HG02642 (cell line): Measurements from ENCODE around the gene ESYT2.

Source experiments
- ATAC-seq: cut with Tn5 transposase; IDR thresholded peaks from one replicate; pipeline ENCODE4 v1.9.1; 2021; ENCODE audit warnings: mild to moderate bottlenecking; ENCODE audit not compliant: unreplicated experiment, poor library complexity

ESYT2 gene

DNA sequence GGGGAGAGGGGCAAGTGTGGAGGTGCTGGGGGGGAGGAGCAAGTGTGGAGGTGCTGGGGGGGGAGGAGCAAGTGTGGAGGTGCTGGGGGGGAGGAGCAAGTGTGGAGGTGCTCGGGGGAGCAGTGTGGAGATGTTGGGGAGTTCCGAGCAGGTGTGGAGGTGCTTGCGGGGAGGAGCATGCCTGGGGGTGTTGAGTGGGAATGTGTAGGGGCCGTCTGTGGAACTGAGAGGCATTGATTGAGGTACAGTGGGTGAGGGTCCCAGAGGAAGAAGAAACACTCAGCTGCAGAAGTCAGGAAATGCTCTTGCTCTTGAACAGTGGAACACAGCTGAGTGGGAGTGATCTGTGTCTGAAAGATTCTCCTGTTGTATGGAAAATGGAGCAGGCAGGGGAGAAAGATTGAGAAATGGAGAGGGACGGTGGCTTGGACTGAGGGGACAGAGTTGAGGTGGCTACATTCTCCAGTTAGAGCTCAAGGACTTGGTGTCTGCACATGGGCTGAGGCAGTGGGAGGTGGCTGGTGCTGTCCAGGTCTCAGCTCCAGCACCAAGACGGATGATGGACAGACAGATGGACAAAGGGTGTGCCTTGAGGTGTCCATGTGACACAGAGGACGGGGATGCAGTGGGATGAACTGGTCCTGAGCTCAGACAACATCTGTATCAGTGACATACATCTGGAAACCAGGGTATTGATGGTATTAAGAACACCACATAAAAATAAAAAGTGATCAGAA lies 99.5 kb downstream of the ESYT2 start:
- no peak for ATAC-seq

DNA sequence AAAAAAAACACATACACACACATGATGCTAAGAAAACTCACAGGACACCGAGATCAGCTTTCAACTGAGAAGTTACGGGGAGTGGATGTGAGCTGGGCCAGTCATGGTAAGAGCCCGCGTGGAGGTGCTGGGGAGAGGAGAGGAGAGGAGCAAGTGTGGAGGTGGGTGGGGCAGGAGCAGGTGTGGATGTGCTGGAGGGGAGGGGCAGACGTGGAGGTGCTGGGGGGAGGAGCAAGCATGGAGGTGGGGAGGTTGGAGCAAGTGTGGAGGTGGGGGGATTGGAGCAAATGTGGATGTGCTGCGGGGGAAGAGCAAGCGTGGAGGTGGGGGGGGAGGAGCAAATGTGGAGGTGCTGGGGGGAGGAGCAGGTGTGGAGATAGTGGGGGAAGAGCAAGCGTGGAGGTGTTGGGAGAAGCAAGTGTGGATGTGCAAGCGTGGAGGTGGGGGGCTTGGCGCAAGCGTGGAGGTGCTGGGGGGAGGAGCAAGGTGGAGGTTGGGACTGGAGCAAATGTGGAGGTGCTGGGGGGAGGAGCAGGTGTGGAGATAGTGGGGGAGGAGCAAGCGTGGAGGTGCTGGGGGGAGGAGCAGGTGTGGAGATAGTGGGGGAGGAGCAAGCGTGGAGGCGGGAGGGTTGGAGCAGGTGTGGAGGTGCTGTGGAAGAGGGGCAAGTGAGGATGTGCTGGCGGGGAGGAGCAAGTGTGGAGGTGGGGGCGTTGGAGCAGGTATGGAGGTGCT lies 100.2 kb downstream of the ESYT2 start:
- no peak for ATAC-seq

DNA sequence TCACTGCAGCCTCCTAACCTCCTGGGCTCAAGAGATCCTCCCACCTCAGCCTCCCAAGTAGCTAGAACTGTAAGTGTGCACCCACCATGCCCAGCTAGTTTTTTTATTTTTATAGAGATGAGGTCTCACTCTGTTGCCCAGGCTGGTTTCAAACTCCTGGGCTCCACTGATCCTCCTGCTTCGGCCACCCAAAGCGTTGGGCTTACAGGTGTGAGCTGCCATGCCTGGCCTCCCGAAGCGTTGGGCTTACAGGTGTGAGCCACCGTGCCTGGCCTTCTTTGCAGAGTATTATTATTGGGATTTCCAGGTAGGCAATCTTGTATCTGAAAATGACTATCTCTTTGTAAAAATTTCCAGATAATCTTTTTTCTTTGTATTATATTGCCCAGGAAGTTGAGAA lies 101.6 kb downstream of the ESYT2 start:
- no peak for ATAC-seq

DNA sequence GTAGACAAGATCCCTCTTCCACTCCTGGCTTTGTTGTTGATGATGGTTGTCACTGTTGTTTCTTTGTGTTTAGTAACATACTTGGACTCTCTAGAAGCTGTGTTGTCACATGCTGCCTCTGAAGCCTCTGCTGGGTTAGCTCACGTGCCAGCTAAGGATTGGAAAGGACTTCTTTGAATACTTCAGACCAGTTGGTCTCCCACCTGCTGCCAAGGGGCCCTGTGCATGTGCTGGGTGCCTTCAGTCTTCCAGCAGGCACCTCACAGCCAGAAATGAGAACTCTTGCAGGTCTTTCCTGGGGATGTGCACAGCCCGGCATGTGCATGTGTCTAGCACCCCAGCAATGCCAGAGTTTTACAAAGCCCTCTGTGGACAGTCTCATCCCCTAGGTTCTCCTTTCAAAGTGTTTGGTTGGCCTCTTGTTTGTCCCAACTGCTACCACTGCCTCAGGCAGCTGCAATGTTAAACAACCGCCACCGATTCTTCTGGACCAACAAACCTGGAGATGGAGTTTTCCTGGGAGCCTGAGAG lies 103.0 kb downstream of the ESYT2 start:
- ATAC-seq, result no peak

DNA sequence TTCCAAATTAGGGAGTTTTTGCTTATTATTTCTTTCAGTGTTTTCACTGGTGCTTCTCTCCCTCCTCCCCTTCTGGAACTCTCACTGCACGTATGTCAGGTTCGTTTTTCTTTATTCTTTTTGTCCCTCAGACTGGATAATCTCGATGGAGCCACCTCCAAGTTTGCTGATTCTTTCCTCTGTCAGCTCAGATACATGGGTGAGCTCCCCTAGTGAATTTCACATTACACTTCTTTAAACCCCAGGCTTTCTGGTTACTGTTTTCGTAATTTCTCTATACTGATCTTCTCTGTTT lies 103.9 kb downstream of the ESYT2 start:
- ATAC-seq, result no peak

DNA sequence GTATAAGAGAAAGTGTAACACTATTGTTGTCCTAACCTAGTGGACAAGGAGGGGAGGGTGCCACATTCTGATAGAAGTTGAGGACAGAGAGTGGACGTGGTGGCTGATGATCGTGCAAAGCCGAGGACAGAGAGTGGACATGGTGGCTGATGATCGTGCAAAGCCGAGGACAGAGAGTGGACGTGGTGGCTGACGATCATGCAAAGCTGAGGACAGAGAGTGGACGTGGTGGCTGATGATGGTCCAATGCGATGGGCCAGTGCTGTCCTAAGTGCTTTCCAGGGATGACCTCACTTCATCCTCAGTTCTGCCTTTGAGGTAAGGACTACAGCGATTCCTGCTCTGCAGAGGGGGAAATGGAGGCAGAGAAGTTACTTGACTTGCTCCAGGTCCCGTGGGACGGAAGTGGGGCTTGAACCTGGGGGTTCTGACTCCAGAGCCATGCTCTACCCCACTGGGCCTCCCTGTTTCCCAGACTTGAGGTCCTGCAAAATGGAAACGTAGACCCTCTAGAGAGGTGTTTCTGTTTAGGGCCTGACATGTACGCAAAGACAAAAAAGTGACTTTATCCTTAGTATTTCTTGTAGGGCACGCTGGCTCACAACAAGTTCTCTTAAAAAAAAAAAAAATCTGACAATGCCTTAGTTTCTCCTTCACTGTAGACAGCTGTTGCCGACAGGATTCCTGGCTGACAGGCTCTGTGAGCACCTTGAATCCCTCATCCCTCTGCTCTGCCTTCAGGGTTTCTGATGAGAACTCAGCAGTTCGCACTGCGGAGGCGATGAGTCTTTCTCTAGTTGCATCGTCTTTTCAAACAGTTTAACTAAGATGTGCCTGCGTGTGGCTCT lies 104.4 kb downstream of the ESYT2 start:
- no peak for ATAC-seq

DNA sequence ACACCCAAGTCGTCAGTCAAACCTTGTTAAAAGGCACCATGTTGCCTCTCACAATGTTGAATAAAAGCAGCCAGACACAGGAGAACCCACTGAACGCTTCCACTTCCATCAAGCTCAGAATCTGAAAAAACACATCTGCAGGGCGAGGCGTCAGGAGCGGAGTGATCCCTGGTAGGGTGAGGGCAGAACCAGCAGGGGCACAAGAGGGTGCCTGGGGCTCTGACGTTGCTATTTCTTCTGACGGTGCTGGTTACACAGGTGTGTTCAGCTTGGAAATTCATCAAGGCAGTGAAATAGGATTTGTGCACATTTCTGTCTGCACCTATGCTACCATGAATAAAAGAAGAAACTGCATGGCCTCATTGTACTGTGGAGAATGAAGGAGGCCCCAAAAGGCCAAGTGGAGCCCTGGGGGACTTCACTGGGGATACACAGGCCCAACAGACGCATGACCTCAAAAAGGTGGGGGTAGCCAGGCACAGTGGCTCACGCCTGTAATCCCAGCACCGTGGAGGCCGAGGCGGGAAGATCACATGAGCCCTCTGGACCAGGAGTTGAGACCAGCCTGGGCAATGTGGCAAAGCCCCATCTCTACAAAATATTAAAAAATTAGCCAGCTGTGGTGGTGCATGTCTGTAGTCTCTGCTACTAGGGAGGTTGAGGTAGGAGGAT lies 105.5 kb downstream of the ESYT2 start:
- ATAC-seq, result no peak

DNA sequence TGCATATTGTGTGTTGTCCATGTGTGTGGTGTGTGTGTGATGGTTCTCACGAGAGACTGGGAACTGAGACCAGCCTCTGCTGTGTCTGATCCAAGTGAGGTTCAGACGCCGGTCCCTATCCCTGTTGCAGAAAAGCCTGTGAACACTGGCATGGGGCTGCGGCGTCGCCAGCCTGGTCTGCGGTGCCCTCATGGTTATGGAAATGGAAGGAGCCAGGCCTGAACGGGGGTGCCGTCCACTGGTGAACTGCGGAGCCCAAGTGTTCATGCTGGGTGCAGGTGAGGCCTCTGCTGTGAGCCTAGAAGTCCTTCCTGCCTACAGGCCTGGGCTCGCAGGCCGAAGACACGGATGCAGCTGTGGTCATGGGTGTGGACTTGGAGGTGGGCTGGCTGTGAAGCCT lies 106.0 kb downstream of the ESYT2 start:
- ATAC-seq, result no peak

DNA sequence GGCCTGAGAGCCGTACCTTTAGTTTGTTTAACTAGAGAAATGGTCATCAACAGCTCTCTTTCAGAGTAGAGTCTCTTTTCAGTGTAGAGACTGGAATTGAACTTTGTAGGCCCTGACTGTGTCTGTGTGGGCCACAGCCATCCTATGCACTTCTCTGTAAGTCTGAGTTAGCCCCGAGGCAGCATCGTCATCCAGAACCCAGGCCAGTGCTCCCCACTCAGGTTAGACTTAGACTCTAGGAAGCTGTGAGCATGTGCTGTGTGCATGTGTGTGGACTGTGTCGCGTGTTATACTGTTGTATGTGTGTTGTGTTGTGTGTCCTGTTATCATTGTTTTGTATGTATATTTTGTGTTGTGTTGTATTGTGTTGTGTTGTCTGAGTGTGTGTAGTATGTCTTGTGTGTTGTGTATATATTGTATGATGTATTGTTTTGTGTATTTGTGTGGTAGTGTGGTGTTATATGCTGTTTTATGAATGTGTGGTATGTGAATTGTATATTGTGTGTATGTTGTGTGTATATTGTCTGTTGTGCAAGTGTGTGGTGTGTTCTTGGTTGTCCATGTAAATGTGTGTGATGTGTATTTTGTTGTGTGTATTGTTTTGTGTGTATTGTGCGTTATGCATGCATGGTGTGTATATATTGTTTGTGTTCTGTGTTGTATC lies 106.6 kb downstream of the ESYT2 start:
- no peak for ATAC-seq

DNA sequence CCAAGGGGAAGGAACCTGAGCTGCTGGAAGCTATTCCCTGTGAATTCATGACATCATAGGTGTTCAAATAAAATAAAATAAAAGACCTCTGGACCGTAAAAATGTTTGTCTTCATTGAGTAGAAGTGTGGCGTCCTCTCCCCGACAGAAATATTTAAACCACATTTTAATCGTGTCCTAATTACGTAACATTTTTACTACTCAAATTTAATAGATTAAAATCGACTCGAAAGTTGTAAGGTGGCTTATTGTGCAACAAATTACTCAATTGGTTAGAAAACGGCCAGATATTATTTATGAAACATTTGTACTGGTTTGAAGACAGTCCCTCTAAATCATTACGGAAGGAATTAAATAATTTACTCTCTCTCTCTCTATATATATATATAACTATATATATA lies 109.2 kb downstream of the ESYT2 start:
- ATAC-seq, result no peak

DNA sequence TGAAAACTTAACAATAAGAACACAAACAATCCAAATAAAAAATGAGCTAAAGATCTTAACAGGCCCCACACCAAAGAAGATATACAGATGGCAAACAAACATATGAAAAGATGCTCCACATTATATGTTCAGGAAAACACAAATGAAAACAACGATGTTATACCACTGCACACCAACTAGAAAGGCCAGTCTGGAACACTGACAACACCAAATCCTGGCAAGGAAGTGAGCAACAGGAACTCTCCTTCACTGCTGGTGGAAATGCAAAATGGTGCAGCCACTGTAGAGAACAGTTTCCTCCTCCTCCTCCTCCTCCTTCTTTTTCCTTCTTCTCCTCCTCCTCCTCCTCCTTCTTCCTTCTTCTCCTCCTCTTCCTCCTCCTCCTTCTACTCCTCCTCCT lies 112.5 kb downstream of the ESYT2 start:
- ATAC-seq, result no peak

DNA sequence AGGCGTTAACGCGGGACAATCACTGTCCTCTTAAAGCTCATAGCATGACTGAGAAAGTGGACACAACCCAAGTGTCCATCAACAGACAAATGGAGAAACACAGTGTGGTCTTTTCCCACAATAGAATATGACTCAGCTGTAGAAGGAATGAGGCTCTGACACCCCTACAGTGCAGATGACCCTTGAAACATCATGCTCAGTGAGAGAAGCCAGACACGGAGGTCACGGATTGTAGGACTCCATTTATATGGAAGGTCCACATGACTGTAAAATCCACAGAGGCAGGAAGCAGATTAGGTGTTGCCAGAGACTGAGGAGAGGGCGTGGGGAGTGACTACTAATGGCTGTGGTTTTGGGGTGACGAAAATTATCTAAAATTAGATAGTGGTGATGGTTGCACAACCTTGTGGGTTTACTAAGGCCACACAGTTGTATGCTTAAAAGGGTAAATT lies 118.6 kb downstream of the ESYT2 start:
- no peak for ATAC-seq

DNA sequence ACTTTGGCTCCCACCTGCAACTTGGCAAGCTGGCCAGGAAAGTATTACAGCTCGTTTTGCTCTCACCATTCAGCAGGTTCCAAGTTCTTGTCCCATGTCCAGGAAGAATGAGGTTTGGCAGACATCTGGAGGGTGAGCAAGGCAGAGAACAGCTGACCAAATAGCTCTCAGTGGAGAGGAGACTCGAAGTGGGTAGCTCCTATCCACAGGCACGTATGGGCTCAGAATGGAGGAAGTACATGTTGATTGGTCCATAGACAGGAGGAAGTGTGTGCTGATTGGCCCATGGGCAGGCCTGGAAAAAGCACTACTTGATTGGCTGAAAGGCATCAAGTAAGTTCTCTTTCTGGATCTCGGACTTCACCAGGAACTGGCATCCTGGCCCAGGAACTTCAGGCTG lies 121.7 kb downstream of the ESYT2 start:
- no peak for ATAC-seq

DNA sequence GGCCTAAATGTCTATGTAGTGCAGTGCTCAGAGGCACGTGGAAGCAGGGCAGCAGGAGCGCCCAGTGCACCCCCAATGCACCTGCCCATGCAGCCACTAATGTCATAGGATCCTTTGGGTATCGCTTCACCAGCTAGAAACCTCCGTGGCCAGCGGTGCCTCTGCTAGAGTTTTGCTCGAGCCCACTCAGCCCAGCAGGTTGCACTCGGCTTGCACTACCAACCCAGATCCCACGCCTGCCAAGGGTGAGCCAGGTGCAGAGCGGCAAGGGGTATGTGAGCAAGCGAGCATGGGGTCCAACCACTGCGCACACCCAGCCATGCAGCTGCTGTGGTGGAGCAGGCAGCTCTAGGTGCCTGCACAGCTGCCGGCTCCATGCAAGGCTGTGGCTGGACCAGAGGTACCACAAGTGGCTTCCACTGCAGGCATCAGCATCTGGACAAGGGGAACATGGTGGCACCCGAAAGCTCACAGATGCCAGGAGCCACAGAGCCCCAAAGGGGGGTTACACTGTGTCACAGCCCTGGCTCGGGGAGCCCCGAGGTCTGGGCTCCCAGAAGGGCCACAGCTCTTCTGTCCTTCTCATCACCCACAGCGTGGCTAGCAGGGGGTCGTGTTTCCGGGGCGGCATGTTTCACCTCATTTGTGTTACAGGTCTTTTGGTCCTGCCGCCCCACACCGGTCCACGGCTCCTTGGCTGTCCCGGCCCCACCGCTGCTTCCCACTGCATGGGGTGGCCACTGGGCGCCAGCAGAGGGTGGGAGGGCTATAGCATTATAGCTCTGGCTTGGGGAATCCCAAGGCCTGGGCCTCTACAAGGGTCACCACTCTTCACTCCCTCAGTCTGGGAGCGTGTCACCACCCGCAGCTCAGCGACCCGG lies 122.4 kb downstream of the ESYT2 start:
- no peak for ATAC-seq

DNA sequence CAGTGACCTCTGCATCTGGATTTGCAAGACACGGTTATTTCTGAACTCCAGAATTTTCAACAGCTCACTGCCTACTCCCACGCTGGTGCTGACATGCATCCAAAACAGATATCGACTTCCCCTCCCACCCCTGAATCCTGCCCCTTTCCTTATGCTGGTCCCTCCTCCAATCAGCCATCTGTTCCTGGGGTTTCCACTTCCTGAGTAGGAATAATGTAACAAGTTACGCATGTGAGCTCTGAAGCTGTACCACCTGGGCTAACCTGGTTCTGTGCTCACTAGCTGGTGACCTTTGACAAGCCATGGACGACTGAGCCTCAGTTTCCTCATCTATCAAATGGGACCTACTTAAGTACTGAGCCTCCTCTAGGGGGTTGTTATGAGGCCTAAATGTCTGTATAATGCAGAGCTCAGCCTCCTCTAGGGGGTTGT lies 123.0 kb downstream of the ESYT2 start:
- no peak for ATAC-seq

DNA sequence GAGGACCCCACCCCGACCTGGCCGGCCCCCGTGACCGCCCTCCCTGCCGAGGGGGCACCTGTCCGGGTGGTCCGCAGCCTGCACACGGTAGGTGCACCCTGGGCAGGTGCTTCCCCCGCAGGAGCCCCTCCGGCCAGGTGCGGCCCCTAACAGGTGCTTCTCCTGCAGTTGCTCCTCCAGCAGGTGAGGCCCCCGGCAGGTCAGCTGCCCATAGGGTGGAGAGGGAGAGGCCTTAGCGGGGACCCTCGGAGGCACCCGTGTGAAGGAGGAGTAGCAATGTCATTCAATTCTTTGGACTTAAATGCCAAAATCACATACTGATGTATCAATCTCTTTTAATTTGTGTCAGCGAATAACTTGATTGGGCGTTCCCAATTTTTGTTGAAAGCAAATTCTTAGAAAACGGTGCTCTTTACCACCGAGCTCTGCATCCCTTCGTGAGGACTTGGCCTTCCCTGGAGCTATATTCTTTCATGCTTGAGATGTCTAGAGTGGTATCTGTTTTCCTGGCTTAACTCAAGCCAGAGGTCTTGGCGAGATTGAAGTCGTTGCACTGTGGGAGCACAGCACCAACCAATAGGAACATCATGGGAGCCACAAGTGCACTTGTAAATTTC lies 124.0 kb downstream of the ESYT2 start:
- no peak for ATAC-seq

DNA sequence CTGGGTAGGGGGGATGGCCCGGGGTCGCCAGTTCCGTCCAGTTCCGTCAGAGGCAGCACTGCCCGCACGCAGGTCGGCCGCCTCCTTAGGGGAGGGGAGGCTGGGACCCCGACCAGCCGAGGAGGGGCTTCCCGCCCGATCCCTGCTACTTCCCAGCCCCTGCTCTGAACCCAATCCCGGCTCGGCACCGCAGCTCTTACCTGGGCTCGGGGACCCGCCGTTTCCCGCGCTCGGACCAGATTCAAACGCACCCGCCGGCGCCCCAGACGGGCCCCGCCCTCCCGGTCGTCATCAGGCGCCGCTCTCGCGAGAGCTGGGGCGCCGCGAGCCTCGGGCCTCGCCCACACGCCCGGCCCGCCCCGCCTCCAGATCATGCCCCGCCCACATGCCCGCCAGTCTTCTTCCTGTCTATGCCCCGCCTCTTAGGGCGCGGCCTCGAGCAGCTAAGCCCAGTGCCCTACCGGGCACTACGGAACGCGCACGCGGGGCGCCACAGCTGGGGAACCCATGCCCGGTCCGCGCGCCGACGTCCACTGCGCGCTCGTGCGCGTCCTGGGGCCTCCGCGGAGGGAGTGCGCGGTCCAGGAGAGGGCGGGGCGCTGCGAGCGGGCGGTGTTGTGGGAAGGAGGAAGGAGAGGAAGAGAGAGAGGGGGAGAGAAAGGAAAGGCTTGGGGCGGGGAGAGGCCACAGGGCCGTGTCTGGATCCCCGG lies 124.6 kb downstream of the ESYT2 start, which contains the start of gene NCAPG2:
TSS of gene NCAPG2 (minus strand) at position 281 of the 710 bp plus-strand sequence. CDS start 2,905 bp downstream, outside the sequence.
- peak; percentile 98 for ATAC-seq
